NT2/D1 (cell line): ENCODE data around the gene APOB.

Experiments used
- DNase-seq: peaks from one replicate; pipeline ENCODE4 v3.0.0-alpha.2; 2011; ENCODE audit warnings: low read depth, low spot score
- H3K27me3 ChIP-seq: 2 replicates; pipeline ENCODE4 v1.6.0; 2011; ENCODE audit warnings: mild to moderate bottlenecking; ENCODE audit not compliant: insufficient read length, insufficient read depth
- H3K36me3 ChIP-seq: 2 replicates; pipeline ENCODE4 v1.6.1; 2011; ENCODE audit warnings: mild to moderate bottlenecking, low read length, mixed read lengths; ENCODE audit not compliant: insufficient read depth, insufficient read length
- H3K4me1 ChIP-seq: 2 replicates; pipeline ENCODE4 v1.5.1; 2011; ENCODE audit not compliant: insufficient read depth, insufficient read length
- H3K4me3 ChIP-seq: 2 replicates; pipeline ENCODE4 v1.5.1; 2011; ENCODE audit warnings: low read depth; ENCODE audit not compliant: insufficient read length
- H3K9ac ChIP-seq: 2 replicates; pipeline ENCODE4 v1.6.0; 2011; ENCODE audit warnings: low read depth; ENCODE audit not compliant: insufficient read length
- H3K9me3 ChIP-seq: 2 replicates; pipeline ENCODE4 v1.5.1; 2011; ENCODE audit warnings: mild to moderate bottlenecking, low read length; ENCODE audit not compliant: insufficient read depth
- SUZ12 ChIP-seq: IDR thresholded peaks from 2 replicates; pipeline ENCODE4 v1.6.1; 2011; ENCODE audit not compliant: insufficient read length, insufficient read depth; ENCODE audit errors: extremely low read depth
- YY1 ChIP-seq: IDR thresholded peaks from 2 replicates; pipeline ENCODE4 v1.6.1; 2011; ENCODE audit not compliant: insufficient read length, insufficient read depth
- ZNF274 ChIP-seq: IDR thresholded peaks from 2 replicates; pipeline ENCODE4 v1.6.1; 2011; ENCODE audit warnings: mild to moderate bottlenecking, low read depth, low read length

The APOB gene

DNA sequence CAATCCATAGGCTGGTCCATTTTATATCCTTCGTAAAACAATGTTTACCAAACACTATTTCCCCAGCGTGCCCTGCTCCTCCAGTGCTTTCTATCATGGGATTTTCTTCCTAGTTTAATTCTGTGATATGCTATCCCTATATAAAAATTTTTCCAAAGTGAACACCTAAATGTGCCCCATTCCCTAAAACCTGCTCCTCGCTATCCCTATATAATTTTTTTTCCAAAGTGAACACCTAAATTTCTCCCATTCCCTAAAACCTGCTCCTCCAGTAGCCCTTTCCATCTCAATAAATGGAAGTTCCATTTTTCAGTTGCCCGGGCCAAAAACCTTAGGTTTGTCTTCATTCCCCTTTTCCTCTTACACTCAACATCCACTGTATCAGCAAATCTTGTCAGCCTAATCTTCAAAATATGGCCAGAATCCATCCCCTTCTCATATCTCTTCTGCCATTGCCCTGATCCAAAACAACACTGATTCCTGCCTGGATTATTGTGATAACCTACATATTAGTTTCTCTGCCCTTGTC is 26.1 kb downstream of the APOB start:
- H3K36me3 ChIP-seq: no peaks in the 10 kb centered on the region
- no peak overlapping the region for H3K9ac ChIP-seq
- DNase-seq: no peak
- no peaks in the 10 kb centered on the region for H3K4me1 ChIP-seq
- TF ChIP-seq ZNF274 (no peak), SUZ12 (no peak), YY1 (no peak)
- no peak overlapping the region for H3K4me3 ChIP-seq
- no peaks in the 10 kb centered on the region for H3K9me3 ChIP-seq
- no peaks in the 10 kb centered on the region for H3K27me3 ChIP-seq

DNA sequence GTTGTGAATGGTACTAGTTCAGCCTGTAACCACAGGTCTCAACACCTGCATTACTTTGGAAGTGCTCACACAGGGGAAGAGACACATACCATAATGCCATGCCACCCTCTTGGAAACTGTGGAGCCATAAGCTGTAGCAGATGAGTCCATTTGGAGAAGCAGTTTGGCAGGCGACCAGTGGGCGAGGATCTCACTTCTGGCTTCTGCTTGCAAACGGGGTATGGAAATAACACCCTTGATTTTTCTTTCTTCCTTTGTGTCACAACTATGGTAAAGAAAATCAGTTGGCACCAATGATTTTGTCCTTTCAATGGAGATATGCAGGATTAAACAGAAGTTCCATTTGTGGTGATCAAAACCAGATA is 28.6 kb downstream of the APOB start:
- Histone ChIP-seq H3K9me3 (no peaks in the 10 kb centered on the region), H3K27me3 (no peaks in the 10 kb centered on the region), H3K4me3 (no peak overlapping the region), H3K9ac (no peak overlapping the region), H3K36me3 (no peaks in the 10 kb centered on the region), H3K4me1 (no peaks in the 10 kb centered on the region)
- no peak for DNase-seq
- TF ChIP-seq YY1 (no peak), SUZ12 (no peak), ZNF274 (no peak)

DNA sequence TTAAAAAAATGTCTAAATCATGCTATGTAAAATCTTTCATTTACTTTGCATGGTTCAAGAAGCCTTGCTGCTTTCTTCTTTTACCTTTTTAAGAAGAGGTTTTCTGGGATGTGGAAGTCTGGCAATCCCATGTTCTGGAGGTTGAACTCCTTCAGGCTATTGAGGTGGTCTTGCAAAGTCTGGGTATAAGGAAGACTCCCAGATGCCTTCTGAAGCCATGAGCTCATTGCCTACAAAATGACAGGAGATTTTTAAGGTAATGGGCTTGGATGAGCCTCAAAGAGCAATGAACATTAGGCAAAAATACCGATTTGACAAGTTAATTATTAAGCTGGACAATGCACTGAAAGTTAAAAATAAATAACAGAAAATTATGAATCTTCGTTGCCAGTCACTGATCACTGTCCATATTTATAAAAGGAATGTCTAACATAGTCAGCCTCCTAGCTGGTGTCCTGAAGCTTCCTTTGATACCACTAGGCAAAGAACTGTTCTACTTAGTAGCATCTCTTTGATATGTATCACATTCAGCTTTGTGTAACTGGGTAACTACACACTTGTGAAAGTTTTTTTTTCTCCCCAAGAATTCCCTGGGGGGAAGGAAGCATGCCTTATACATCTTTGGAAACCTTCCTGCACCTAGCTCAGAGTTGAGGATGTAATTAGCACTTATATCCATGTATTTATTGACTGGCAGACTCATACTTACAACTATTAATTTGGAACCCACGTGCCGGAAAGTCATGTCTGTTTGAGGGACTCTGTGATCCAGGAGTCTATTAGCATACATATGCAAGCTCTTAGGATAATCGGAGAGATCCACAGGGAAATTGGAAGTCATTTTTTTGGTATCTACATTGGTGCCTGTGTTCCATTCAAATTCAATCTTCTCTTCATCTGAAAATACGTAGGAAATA is 29.3 kb downstream of the APOB start:
- no peaks in the 10 kb centered on the region for H3K4me1 ChIP-seq
- no peaks in the 10 kb centered on the region for H3K36me3 ChIP-seq
- H3K4me3 ChIP-seq: no peak overlapping the region
- DNase-seq: no peak
- TF ChIP-seq SUZ12: no peak
- TF ChIP-seq YY1: no peak
- TF ChIP-seq ZNF274: no peak
- H3K9ac ChIP-seq: no peak overlapping the region
- H3K27me3 ChIP-seq: no peaks in the 10 kb centered on the region
- H3K9me3 ChIP-seq: no peaks in the 10 kb centered on the region

DNA sequence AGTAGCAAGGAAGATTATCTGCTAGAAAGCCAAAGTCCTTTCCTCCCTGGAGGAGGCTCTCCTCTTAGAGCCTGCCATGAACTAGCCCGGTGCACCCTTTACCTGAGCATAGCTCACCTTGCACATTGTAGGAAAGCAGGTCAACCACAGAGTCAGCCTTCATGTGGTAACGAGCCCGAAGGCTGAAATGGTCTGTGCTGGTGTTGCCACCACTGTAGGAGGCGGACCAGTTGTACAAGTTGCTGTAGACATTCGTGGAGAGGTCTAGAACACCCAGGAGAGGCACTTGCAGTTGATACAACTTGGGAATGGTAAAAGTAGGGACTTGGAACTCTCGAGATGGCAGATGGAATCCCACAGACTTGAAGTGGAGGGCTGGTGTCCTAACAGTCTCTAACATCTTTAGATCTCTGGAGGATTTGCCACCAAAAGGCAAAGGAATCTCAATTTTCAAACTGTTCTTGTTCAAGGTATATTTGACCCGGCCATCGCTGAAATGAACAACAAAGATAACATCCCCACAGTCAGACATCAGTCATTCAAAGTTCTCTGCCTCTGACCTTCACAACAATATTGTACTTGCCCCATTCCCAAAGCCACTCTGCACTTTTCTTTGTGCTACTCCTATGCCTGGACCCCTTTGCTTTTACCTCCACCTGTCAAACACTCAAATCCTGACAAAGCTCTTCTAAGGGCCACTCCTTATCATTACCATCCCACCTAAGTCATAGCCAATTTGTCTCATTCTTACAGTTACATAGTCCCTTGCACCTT is 30.6 kb downstream of the APOB start:
- no peaks in the 10 kb centered on the region for H3K9me3 ChIP-seq
- TF ChIP-seq ZNF274 (no peak), SUZ12 (no peak), YY1 (no peak)
- DNase-seq: no peak
- no peaks in the 10 kb centered on the region for H3K27me3 ChIP-seq
- H3K4me1 ChIP-seq: no peaks in the 10 kb centered on the region
- no peak overlapping the region for H3K4me3 ChIP-seq
- no peak overlapping the region for H3K9ac ChIP-seq
- no peaks in the 10 kb centered on the region for H3K36me3 ChIP-seq

DNA sequence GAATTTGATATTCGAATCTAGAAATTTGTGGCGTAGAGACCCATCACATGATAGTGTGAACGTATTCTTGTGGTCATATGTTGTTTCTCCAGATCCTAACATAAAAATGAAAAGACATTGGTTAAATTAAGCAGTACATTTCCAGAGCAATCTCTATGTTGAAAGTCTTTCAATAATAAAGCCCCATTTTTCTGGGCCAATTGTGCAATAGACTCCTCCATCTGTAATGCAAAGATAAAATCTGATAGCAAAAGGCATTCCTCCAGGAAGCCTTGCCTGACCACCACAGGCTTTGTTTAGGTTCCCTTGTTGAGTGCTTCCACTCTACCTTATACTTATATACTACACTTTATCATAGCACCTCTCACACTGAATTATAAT is 31.3 kb downstream of the APOB start:
- DNase-seq: no peak
- Histone ChIP-seq H3K4me1 (no peaks in the 10 kb centered on the region), H3K27me3 (no peaks in the 10 kb centered on the region), H3K9ac (no peak overlapping the region), H3K9me3 (no peaks in the 10 kb centered on the region), H3K4me3 (no peak overlapping the region), H3K36me3 (no peaks in the 10 kb centered on the region)
- TF ChIP-seq SUZ12 (no peak), YY1 (no peak), ZNF274 (no peak)

DNA sequence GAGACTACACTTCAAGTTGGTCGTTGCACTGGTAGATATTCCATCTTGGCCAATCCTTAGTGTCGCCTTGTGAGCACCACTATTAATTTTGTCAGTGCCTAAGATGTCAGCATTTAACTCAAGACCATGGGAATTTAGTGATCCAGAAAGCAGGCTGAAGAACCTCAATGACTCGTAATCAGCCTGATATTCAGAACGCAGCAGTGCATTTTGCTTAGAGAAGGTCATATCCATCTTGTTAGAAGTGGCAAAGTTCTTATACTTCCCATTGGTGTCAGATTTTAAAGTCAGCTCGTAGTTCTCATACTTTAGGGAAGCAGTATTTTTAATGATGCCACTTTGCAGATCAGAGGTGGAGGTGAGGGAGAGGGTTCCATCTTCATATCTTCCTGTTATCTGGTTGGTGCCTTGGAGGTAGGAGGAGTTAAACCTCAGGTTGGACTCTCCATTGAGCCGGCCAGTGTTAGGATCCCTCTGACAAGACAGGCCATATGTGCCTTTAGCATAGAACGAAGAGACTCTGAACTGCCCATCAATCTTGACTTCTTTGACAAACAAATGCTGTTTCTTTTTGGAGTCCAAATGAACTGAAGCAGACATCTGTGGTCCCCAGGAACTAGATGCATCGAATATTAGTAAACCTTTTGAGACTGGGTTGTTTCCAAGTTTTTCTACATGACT is 31.9 kb downstream of the APOB start:
- H3K36me3 ChIP-seq: no peaks in the 10 kb centered on the region

More for the DNA sequence above, 31.9 kb downstream of the APOB start:
- Histone ChIP-seq H3K4me3 (no peak overlapping the region), H3K27me3 (no peaks in the 10 kb centered on the region), H3K9me3 (no peaks in the 10 kb centered on the region), H3K9ac (no peak overlapping the region), H3K4me1 (no peaks in the 10 kb centered on the region)
- TF ChIP-seq SUZ12 (no peak), ZNF274 (no peak), YY1 (no peak)
- DNase-seq: no peak
